Calu3 (cell line): ENCODE data around the gene MCTP2. TPM values are rescaled to one million over a fixed set of nuclear protein-coding genes. Genes with fewer than 3 reads are reported as not detected.

Source experiments
- BruUV-seq: library from RNA; stranded (reverse); fragments of 400-500 nt; replicated peaks from 2 replicates; lab custom pipeline; 2021; lab: Mats Ljungman, UMichigan
- CTCF ChIA-PET: fragments of 300-600 bp; sonication (Branson Sonifier 250); formaldehyde crosslinking; loops from one replicate; lab custom pipeline; 2022; ENCODE audit warnings: antibody characterized with exemption; lab: Charles Lee
- DNase-seq: peaks from one replicate; pipeline ENCODE4 v3.0.0; 2022
- H3K27ac Mint-ChIP-seq: one replicate; pipeline ENCODE4 v1.8.0; 2022; ENCODE audit warnings: mixed read lengths; ENCODE audit not compliant: unreplicated experiment
- H3K27me3 Mint-ChIP-seq: one replicate; pipeline ENCODE4 v1.8.0; 2022; ENCODE audit warnings: mixed read lengths; ENCODE audit not compliant: unreplicated experiment
- H3K36me3 Mint-ChIP-seq: one replicate; pipeline ENCODE4 v1.8.0; 2022; ENCODE audit warnings: mild to moderate bottlenecking, moderate library complexity, mixed read lengths; ENCODE audit not compliant: insufficient read depth, unreplicated experiment
- H3K4me1 Mint-ChIP-seq: one replicate; pipeline ENCODE4 v1.8.0; 2022; ENCODE audit warnings: mild to moderate bottlenecking, low read depth, mixed read lengths; ENCODE audit not compliant: unreplicated experiment
- H3K4me3 Mint-ChIP-seq: one replicate; pipeline ENCODE4 v1.8.0; 2022; ENCODE audit warnings: mild to moderate bottlenecking, low read depth, moderate library complexity, mixed read lengths; ENCODE audit not compliant: unreplicated experiment
- H3K9me3 Mint-ChIP-seq: one replicate; pipeline ENCODE4 v1.8.0; 2022; ENCODE audit warnings: low read depth, mixed read lengths; ENCODE audit not compliant: unreplicated experiment
- CTCF ChIP-seq: fragments of 200-600 bp; IDR thresholded peaks from one replicate; pipeline ENCODE4 v1.8.0; 2022; ENCODE audit warnings: antibody characterized with exemption; ENCODE audit not compliant: unreplicated experiment
- intact Hi-C: fragments of 100-400 bp; cut with micrococcal nuclease; formaldehyde crosslinking; loops from one replicate; pipeline ENCODE4 v1.10.0; 2022; ENCODE audit not compliant: unreplicated experiment
- total RNA-seq: library from RNA; stranded (reverse); gene quantifications from 2 replicates; pipeline ENCODE4 v1.2.3, GENCODE V29; 2022

Gene MCTP2
- total RNA-seq, 1 experiment from 2014 or later, result 30.1 TPM

DNA sequence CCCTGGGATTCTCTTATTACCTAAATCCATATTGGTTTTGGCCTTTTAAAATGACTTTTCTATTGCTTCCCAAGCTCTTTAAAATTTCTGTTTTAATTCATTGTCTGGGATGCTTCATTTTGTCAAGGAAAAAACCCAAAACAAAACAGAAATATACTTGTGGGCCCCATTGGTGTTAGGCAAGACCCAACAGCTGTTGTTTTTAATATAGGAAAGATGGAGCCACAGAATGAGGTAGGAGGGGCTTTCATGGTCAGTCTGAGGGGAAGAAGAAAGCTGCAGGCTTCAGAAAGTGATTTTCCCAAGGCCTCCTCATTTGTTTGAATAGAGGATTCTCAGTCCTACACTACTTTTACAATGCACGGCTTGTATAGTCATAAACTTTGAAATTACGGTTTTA, 180.5 kb downstream of the MCTP2 start:
- intact Hi-C loops, result no loop called here
- Mint-ChIP-seq H3K27ac (no peak overlapping the region), H3K36me3 (no peaks in the 10 kb centered on the region), H3K4me3 (no peak overlapping the region), H3K4me1 (no peaks in the 10 kb centered on the region), H3K9me3 (no peaks in the 10 kb centered on the region), H3K27me3 (no peaks in the 10 kb centered on the region)
- CTCF ChIA-PET, result interaction anchor here (0.8 kb wide), 1 partner anchor 55 kb away, joined by 3 read pairs; no protein-coding TSS in a partner anchor
- no peak for DNase-seq
- TF ChIP-seq CTCF, result no peak
- no TSS peak for BruUV-seq

DNA sequence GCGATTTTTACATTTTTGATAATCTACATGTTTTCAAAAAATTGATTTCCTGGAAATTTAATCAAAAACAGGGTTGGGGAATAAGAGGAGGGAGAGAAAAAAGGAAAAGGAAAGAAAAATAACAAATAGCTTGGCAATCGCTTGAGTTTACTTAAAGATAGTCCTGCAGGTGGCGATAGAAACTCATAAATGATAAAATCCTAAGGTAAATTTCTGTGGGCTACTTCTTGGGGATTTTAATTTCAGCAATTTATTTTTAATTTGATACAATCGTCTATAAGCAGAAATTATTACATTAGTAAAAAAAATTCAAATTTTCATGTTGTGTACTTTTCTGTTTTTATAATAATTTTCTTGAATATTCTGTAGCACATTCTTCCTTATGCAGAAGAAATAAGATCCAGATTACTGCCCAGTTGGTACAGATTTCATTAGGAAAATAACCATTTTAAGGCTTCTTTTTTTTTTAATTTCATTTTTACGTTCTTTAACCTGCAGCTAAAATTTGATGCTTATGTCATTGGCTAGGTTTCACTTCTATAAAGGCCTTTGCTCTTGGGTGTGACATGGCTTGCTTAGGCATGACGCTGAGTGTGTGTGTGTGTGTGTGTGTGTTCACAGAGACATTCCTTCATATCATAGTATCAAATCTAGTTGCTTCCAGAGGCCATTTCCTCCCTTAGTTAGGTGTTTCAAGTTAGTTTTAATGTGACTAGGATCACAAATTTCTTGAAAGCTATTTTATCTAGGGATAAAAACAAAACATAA, 181.8 kb downstream of the MCTP2 start:
- Mint-ChIP-seq H3K27me3 (no peaks in the 10 kb centered on the region), H3K27ac (no peak overlapping the region), H3K4me1 (no peaks in the 10 kb centered on the region), H3K9me3 (no peaks in the 10 kb centered on the region), H3K4me3 (no peak overlapping the region), H3K36me3 (no peaks in the 10 kb centered on the region)
- peak; percentile 34 for TF ChIP-seq CTCF
- no peak for DNase-seq
- no TSS peak for BruUV-seq
- intact Hi-C loops, result no loop called here
- CTCF ChIA-PET, result interaction anchor here (0.8 to 1.0 kb wide), 3 partner anchors 51 to 164 kb away, joined by 3 to 4 read pairs (median 4); no protein-coding TSS in a partner anchor

DNA sequence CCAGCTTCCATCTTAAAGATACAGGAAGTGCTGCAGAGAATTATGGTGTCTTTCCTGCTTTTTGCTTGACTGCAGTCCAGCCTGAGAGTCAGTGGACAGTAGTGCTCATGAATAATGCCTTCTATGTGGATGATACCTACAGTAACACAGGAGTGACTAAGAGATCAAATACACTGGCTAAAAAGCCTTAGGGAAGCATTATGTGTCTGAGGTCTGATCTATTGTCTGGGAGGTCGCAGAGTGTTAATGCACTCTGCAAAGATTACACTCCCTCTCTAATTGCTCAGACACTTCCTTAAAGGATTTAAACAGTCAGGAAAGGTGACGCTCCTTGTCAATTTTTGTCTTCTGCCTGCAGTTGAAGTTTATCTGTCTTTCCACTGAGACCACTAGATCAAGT, 183.6 kb downstream of the MCTP2 start:
- CTCF ChIA-PET, result no interaction called here
- H3K9me3 Mint-ChIP-seq, result no peaks in the 10 kb centered on the region

GRCh38 chr15:94416267-94416666, 184.9 kb downstream of the MCTP2 start:
- no peak for TF ChIP-seq CTCF
- Mint-ChIP-seq H3K36me3 (no peaks in the 10 kb centered on the region), H3K27me3 (no peaks in the 10 kb centered on the region), H3K4me1 (no peaks in the 10 kb centered on the region), H3K9me3 (no peaks in the 10 kb centered on the region), H3K27ac (no peak overlapping the region), H3K4me3 (no peak overlapping the region)
- CTCF ChIA-PET, result no interaction called here
- intact Hi-C loops, result no loop called here
- no peak for DNase-seq
- BruUV-seq, result no TSS peak

More for the DNA sequence above, 183.6 kb downstream of the MCTP2 start:
- no peak for DNase-seq
- BruUV-seq, result no TSS peak
- Mint-ChIP-seq H3K4me3 (no peak overlapping the region), H3K27me3 (no peaks in the 10 kb centered on the region), H3K36me3 (no peaks in the 10 kb centered on the region), H3K4me1 (no peaks in the 10 kb centered on the region), H3K27ac (no peak overlapping the region)
- intact Hi-C loops, result no loop called here
- TF ChIP-seq CTCF, result no peak
